Uterus (tissue), 2 donors: ENCODE data around the gene PRR19.

ENCODE experiments used
- CTCF ChIP-seq, 4 experiments: fragments of 200-600 bp in 2 of 4; fragments of 450-650 bp in 2 of 4; sonication (generic) in 2 of 4; IDR thresholded peaks; one replicate each; pipeline ENCODE4 v1.5.1; 2016 to 2019; ENCODE audit warnings: antibody characterized with exemption in 4 of 4, mild to moderate bottlenecking in 2 of 4, moderate library complexity in 1 of 4
- POLR2A ChIP-seq, 2 donors: fragments of 450-650 bp; IDR thresholded peaks; one replicate each; pipeline ENCODE4 v1.6.1; 2016; ENCODE audit warnings: antibody characterized with exemption in 2 of 2, mild to moderate bottlenecking in 1 of 2, moderate library complexity in 1 of 2

DNA sequence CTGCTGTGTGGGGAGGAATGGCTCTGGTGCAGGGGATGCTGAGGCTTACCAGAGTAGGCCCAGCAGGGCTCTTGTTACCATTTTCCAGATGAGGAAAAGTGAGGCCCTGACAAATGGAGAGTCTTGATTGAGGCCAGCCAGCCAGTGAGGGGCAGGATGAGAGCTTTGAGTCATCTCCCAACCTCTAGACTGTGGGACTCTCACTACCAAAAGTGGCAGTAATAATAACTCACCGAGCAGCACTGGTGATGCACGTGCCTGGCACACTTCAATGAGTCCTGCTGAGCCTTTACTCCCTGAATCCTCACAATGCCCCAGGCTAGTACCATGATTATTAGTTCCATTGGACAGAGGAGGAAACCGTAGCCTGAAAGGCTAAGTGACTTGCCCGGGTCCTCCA, 25.1 kb upstream of the PRR19 start:
- TF ChIP-seq POLR2A (IDR thresholded peaks at IDR 0.05) (no peak), CTCF (IDR thresholded peaks at IDR 0.05) (no peak)
